ENCODE results near the gene PRRT4. TPM values are rescaled to one million over a fixed set of nuclear protein-coding genes. Genes with fewer than 3 reads are reported as not detected.

Gene PRRT4
- total and polyA plus RNA-seq, 5 donors = 0.34 to 1.1 (median 0.84) TPM

- DNase-seq (no peak), ATAC-seq (no peak)
- H3K4me1 ChIP-seq (ENCODE audit: control insufficient read depth, insufficient read depth, low read length) = no peaks in the 10 kb centered on the region
- no peaks in the 10 kb centered on the region for H3K27me3 ChIP-seq (ENCODE audit: control insufficient read depth, insufficient read depth)
- no peak overlapping the region for H3K4me3 ChIP-seq (ENCODE audit: low read length)
- intact Hi-C loops (cut with DNase I) = no loop called here
- H3K9me3 ChIP-seq (ENCODE audit: control insufficient read depth, low read length) = no peaks in the 10 kb centered on the region
- no peak overlapping the region for H3K27ac ChIP-seq (ENCODE audit: low read length)
Measured at GRCh38 chr7:128366986-128367385, 5.5 kb upstream of the PRRT4 start.

- Histone ChIP-seq H3K27me3 (ENCODE audit: control insufficient read depth, insufficient read depth) (no peaks in the 10 kb centered on the region), H3K4me1 (ENCODE audit: control insufficient read depth, insufficient read depth, low read length) (no peaks in the 10 kb centered on the region), H3K4me3 (ENCODE audit: low read length) (no peak overlapping the region), H3K27ac (ENCODE audit: low read length) (no peak overlapping the region), H3K9me3 (ENCODE audit: control insufficient read depth, low read length) (no peaks in the 10 kb centered on the region)
- ATAC-seq (no peak), DNase-seq (no peak)
- intact Hi-C loops (cut with DNase I) = no loop called here
- 56% methylated on average over 1 of the region's 1 CpG for WGBS
Measured at GRCh38 chr7:128366300-128366699, 4.8 kb upstream of the PRRT4 start.

- no peak overlapping the region for H3K27ac ChIP-seq (ENCODE audit: low read length)
- 87% methylated on average over 2 of the region's 2 CpGs for WGBS
- H3K4me1 ChIP-seq (ENCODE audit: control insufficient read depth, insufficient read depth, low read length) = no peaks in the 10 kb centered on the region
- no peaks in the 10 kb centered on the region for H3K9me3 ChIP-seq (ENCODE audit: control insufficient read depth, low read length)
- intact Hi-C loops (cut with DNase I) = no loop called here
- DNase-seq = no peak
- no peak for ATAC-seq
- no peaks in the 10 kb centered on the region for H3K27me3 ChIP-seq (ENCODE audit: control insufficient read depth, insufficient read depth)
- H3K4me3 ChIP-seq (ENCODE audit: low read length) = no peak overlapping the region
Measured at GRCh38 chr7:128365432-128365831, 3.9 kb upstream of the PRRT4 start.

GRCh38 chr7:128364166-128364870 lies 2.8 kb upstream of the PRRT4 start:
- Histone ChIP-seq H3K4me1 (ENCODE audit: control insufficient read depth, insufficient read depth, low read length) (no peaks in the 10 kb centered on the region), H3K27me3 (ENCODE audit: control insufficient read depth, insufficient read depth) (no peaks in the 10 kb centered on the region), H3K27ac (ENCODE audit: low read length) (no peak overlapping the region), H3K9me3 (ENCODE audit: control insufficient read depth, low read length) (no peaks in the 10 kb centered on the region), H3K4me3 (ENCODE audit: low read length) (no peak overlapping the region)
- ATAC-seq (no peak), DNase-seq (no peak)
- intact Hi-C loops (cut with DNase I) = no loop called here
- 72% methylated on average over 4 of the region's 4 CpGs for WGBS

- no peaks in the 10 kb centered on the region for H3K9me3 ChIP-seq (ENCODE audit: control insufficient read depth, low read length)
- WGBS = 71% methylated on average over 6 of the region's 6 CpGs
Measured at GRCh38 chr7:128363261-128363721, 1.8 kb upstream of the PRRT4 start.

GRCh38 chr7:128362670-128363069 lies 1.2 kb upstream of the PRRT4 start:
- Histone ChIP-seq H3K4me3 (ENCODE audit: low read length) (no peak overlapping the region), H3K27ac (ENCODE audit: low read length) (no peak overlapping the region), H3K9me3 (ENCODE audit: control insufficient read depth, low read length) (no peaks in the 10 kb centered on the region), H3K27me3 (ENCODE audit: control insufficient read depth, insufficient read depth) (no peaks in the 10 kb centered on the region), H3K4me1 (ENCODE audit: control insufficient read depth, insufficient read depth, low read length) (no peaks in the 10 kb centered on the region)
- WGBS = 80% methylated on average over 4 of the region's 4 CpGs
- ATAC-seq = no peak
- no peak for DNase-seq
- intact Hi-C loops (cut with DNase I) = no loop called here

More at GRCh38 chr7:128363261-128363721, 1.8 kb upstream of the PRRT4 start:
- H3K4me1 ChIP-seq (ENCODE audit: control insufficient read depth, insufficient read depth, low read length) = no peaks in the 10 kb centered on the region
- DNase-seq = no peak
- intact Hi-C loops (cut with DNase I) = no loop called here
- H3K4me3 ChIP-seq (ENCODE audit: low read length) = no peak overlapping the region
- no peaks in the 10 kb centered on the region for H3K27me3 ChIP-seq (ENCODE audit: control insufficient read depth, insufficient read depth)
- ATAC-seq = no peak
- H3K27ac ChIP-seq (ENCODE audit: low read length) = no peak overlapping the region

GRCh38 chr7:128360359-128360678 lies 1.2 kb downstream of the PRRT4 start:
- WGBS = 36% methylated on average over 9 of the region's 9 CpGs
- no peak overlapping the region for H3K4me3 ChIP-seq (ENCODE audit: low read length)
- intact Hi-C loops (cut with DNase I) = no loop called here
- ATAC-seq (peak; percentile 32 to 55), DNase-seq (peak in 2 of 3 donors; percentile 71 to 81)
- no peak overlapping the region for H3K27ac ChIP-seq (ENCODE audit: low read length)
- no peaks in the 10 kb centered on the region for H3K9me3 ChIP-seq (ENCODE audit: control insufficient read depth, low read length)
- no peaks in the 10 kb centered on the region for H3K4me1 ChIP-seq (ENCODE audit: control insufficient read depth, insufficient read depth, low read length)
- no peaks in the 10 kb centered on the region for H3K27me3 ChIP-seq (ENCODE audit: control insufficient read depth, insufficient read depth)

GRCh38 chr7:128359939-128360338 lies 1.6 kb downstream of the PRRT4 start:
- no peaks in the 10 kb centered on the region for H3K9me3 ChIP-seq (ENCODE audit: control insufficient read depth, low read length)
- 81% methylated on average over 4 of the region's 4 CpGs for WGBS
- H3K27ac ChIP-seq (ENCODE audit: low read length) = no peak overlapping the region
- no peak for ATAC-seq
- no peak for DNase-seq
- intact Hi-C loops (cut with DNase I) = no loop called here
- no peaks in the 10 kb centered on the region for H3K4me1 ChIP-seq (ENCODE audit: control insufficient read depth, insufficient read depth, low read length)
- no peak overlapping the region for H3K4me3 ChIP-seq (ENCODE audit: low read length)
- no peaks in the 10 kb centered on the region for H3K27me3 ChIP-seq (ENCODE audit: control insufficient read depth, insufficient read depth)

GRCh38 chr7:128359336-128359735 lies 2.2 kb downstream of the PRRT4 start:
- Histone ChIP-seq H3K27ac (ENCODE audit: low read length) (no peak overlapping the region), H3K9me3 (ENCODE audit: control insufficient read depth, low read length) (no peaks in the 10 kb centered on the region), H3K27me3 (ENCODE audit: control insufficient read depth, insufficient read depth) (no peaks in the 10 kb centered on the region), H3K4me1 (ENCODE audit: control insufficient read depth, insufficient read depth, low read length) (no peaks in the 10 kb centered on the region), H3K4me3 (ENCODE audit: low read length) (no peak overlapping the region)
- ATAC-seq = no peak
- DNase-seq = no peak
- intact Hi-C loops (cut with DNase I) = no loop called here
- 95% methylated on average over 12 of the region's 12 CpGs for WGBS

GRCh38 chr7:128358233-128358632 lies 3.3 kb downstream of the PRRT4 start:
- WGBS = 76% methylated on average over 1 of the region's 1 CpG
- intact Hi-C loops (cut with DNase I) = no loop called here
- ATAC-seq (no peak), DNase-seq (no peak)
- H3K27ac ChIP-seq (ENCODE audit: low read length) = no peak overlapping the region
- H3K4me1 ChIP-seq (ENCODE audit: control insufficient read depth, insufficient read depth, low read length) = no peaks in the 10 kb centered on the region
- H3K4me3 ChIP-seq (ENCODE audit: low read length) = no peak overlapping the region
- H3K27me3 ChIP-seq (ENCODE audit: control insufficient read depth, insufficient read depth) = no peaks in the 10 kb centered on the region
- H3K9me3 ChIP-seq (ENCODE audit: control insufficient read depth, low read length) = no peaks in the 10 kb centered on the region

GRCh38 chr7:128357217-128357613 lies 4.3 kb downstream of the PRRT4 start:
- Histone ChIP-seq H3K27ac (ENCODE audit: low read length) (no peak overlapping the region), H3K4me1 (ENCODE audit: control insufficient read depth, insufficient read depth, low read length) (no peaks in the 10 kb centered on the region), H3K9me3 (ENCODE audit: control insufficient read depth, low read length) (no peaks in the 10 kb centered on the region), H3K4me3 (ENCODE audit: low read length) (no peak overlapping the region), H3K27me3 (ENCODE audit: control insufficient read depth, insufficient read depth) (no peaks in the 10 kb centered on the region)
- WGBS = 60% methylated on average over 6 of the region's 6 CpGs
- no peak for ATAC-seq
- intact Hi-C loops (cut with DNase I) = no loop called here
- DNase-seq = no peak

Measured in right cardiac atrium (tissue), 5 donors.